Fibroblast of pulmonary artery (primary cell): ENCODE measurements around the gene ABCC8.

Experiments used
- DNase-seq: peaks from one replicate; pipeline ENCODE4 v3.0.0-alpha.2; 2010; ENCODE audit warnings: low read depth
- H3K4me3 ChIP-seq: replicated peaks from 2 replicates; pipeline ENCODE4 v1.5.1; 2011; ENCODE audit warnings: low read depth, mild to moderate bottlenecking, control low read depth, low read length, moderate library complexity
- CTCF ChIP-seq: IDR thresholded peaks from 2 replicates; pipeline ENCODE4 v1.5.1; 2011; ENCODE audit warnings: mild to moderate bottlenecking, control low read depth, low read length, inconsistent platforms; ENCODE audit errors: missing control alignments

ABCC8 gene

GRCh38 chr11:17403980-17404759 is 72.5 kb downstream of the ABCC8 start:
- peak; percentile 10 for DNase-seq
- TF ChIP-seq CTCF, result no peak
- no peak overlapping the region for H3K4me3 ChIP-seq

- H3K4me3 ChIP-seq, result no peak overlapping the region
- TF ChIP-seq CTCF, result no peak
- no peak for DNase-seq
Measured at GRCh38 chr11:17402486-17402885, 74.2 kb downstream of the ABCC8 start.

GRCh38 chr11:17401841-17402240 is 74.8 kb downstream of the ABCC8 start:
- no peak overlapping the region for H3K4me3 ChIP-seq
- no peak for DNase-seq
- TF ChIP-seq CTCF, result no peak

GRCh38 chr11:17401316-17401715 is 75.3 kb downstream of the ABCC8 start:
- no peak overlapping the region for H3K4me3 ChIP-seq
- TF ChIP-seq CTCF, result no peak
- DNase-seq, result no peak

- no peak overlapping the region for H3K4me3 ChIP-seq
- no peak for DNase-seq
- TF ChIP-seq CTCF, result no peak
Measured at GRCh38 chr11:17400048-17400775, 76.4 kb downstream of the ABCC8 start.

- DNase-seq, result no peak
- H3K4me3 ChIP-seq, result no peak overlapping the region
- TF ChIP-seq CTCF, result no peak
Measured at GRCh38 chr11:17399236-17399635, 77.4 kb downstream of the ABCC8 start.
